Activated CD4-positive, alpha-beta T cell treated with anti-CD3 and anti-CD28 coated beads for 1 hour (primary cell): ENCODE results near the gene HPGD.
"Not testable (repeated sequence)": the region's sequence is repeated elsewhere in the genome, so short reads cannot be mapped to it uniquely, and the experiment has no call there.

Experiments
- DNase-seq: peaks from one replicate; pipeline ENCODE4 v3.0.0-alpha.2; 2020

Gene HPGD

GRCh38 chr4:174524242-174524641 is 2.0 kb upstream of the HPGD start:
- no peak for DNase-seq

- no peak for DNase-seq
Measured at GRCh38 chr4:174523025-174523693, 871 bp upstream of the HPGD start.

GRCh38 chr4:174521800-174522182 is 497 bp downstream of the HPGD start:
- DNase-seq: no peak

GRCh38 chr4:174520660-174521059 is 1.6 kb downstream of the HPGD start:
- no peak for DNase-seq

- no peak for DNase-seq
Measured at GRCh38 chr4:174517502-174518445, 4.5 kb downstream of the HPGD start.

- no peak for DNase-seq
Measured at GRCh38 chr4:174516794-174517193, 5.5 kb downstream of the HPGD start.

- no peak for DNase-seq
Measured at GRCh38 chr4:174516345-174516744, 5.9 kb downstream of the HPGD start.

- no peak for DNase-seq
Measured at GRCh38 chr4:174512745-174513144, 9.5 kb downstream of the HPGD start.

GRCh38 chr4:174505892-174506291 is 16.4 kb downstream of the HPGD start:
- no peak for DNase-seq

GRCh38 chr4:174505007-174505406 is 17.3 kb downstream of the HPGD start:
- DNase-seq: no peak

- no peak for DNase-seq
Measured at GRCh38 chr4:174503079-174503715, 19.1 kb downstream of the HPGD start.

GRCh38 chr4:174496631-174497432 is 25.5 kb downstream of the HPGD start:
- DNase-seq: no peak

- DNase-seq: no peak
Measured at GRCh38 chr4:174495626-174496025, 26.7 kb downstream of the HPGD start.

- no peak for DNase-seq
Measured at GRCh38 chr4:174494726-174495125, 27.6 kb downstream of the HPGD start.

- no peak for DNase-seq
Measured at GRCh38 chr4:174494146-174494545, 28.1 kb downstream of the HPGD start.

- DNase-seq: no peak
Measured at GRCh38 chr4:174490451-174490961, 31.8 kb downstream of the HPGD start.

- not testable (repeated sequence) for DNase-seq
Measured at GRCh38 chr4:174488368-174488767, 33.9 kb downstream of the HPGD start.

- DNase-seq: no peak
Measured at GRCh38 chr4:174485025-174485424, 37.3 kb downstream of the HPGD start.

- no peak for DNase-seq
Measured at GRCh38 chr4:174483792-174484191, 38.5 kb downstream of the HPGD start.

- DNase-seq: no peak
Measured at GRCh38 chr4:174479140-174479539, 43.1 kb downstream of the HPGD start.

GRCh38 chr4:174475528-174475927 is 46.8 kb downstream of the HPGD start:
- DNase-seq: no peak

GRCh38 chr4:174474457-174475075 is 47.7 kb downstream of the HPGD start:
- DNase-seq: no peak
